ENCODE results near the gene NHLRC1.
A peak's percentile ranks its signal among the peaks of the same experiment; 100 is the strongest.

NHLRC1 gene

DNA sequence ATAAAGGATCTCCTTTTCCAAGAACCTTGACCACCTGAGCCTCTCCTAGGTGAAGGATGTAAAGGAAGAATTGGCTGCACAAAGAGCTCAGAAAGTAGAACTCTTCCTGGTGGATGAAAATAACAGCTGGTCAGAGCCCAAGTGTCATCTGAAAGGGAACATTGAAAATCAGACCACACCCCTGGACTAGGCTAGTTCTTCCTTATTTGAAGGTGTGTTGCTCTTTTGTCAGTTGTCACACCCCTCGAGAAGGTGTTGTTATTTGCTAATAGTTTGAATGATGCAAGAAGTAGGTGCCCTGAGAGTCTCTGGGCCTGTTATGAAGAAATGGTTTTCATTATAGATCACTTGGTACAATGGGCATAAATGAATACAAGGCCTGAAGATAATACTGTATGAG lies 31.1 kb downstream of the NHLRC1 start:
- Histone ChIP-seq H3K4me3 (ENCODE audit: low read length in 2 of 2) (no peak overlapping the region), H3K4me1 (ENCODE audit: control insufficient read depth in 2 of 2, insufficient read depth in 2 of 2, low read length in 2 of 2) (peaks cover 0 to 3% of the 10 kb centered on the region in 2 donors), H3K36me3 (ENCODE audit: control insufficient read depth in 2 of 2, insufficient read depth in 2 of 2, low read length in 2 of 2) (no peaks in the 10 kb centered on the region), H3K9me3 (ENCODE audit: control insufficient read depth in 2 of 2, low read length in 2 of 2) (no peaks in the 10 kb centered on the region), H3K9ac (ENCODE audit: low read depth in 1 of 2, low read length in 2 of 2) (no peak overlapping the region), H3K27me3 (ENCODE audit: control insufficient read depth in 2 of 2, insufficient read depth in 2 of 2, low read length in 2 of 2) (no peaks in the 10 kb centered on the region), H3K27ac (ENCODE audit: low read depth in 2 of 2, low read length in 2 of 2) (peak overlapping the region; percentile 38 to 55)

DNA sequence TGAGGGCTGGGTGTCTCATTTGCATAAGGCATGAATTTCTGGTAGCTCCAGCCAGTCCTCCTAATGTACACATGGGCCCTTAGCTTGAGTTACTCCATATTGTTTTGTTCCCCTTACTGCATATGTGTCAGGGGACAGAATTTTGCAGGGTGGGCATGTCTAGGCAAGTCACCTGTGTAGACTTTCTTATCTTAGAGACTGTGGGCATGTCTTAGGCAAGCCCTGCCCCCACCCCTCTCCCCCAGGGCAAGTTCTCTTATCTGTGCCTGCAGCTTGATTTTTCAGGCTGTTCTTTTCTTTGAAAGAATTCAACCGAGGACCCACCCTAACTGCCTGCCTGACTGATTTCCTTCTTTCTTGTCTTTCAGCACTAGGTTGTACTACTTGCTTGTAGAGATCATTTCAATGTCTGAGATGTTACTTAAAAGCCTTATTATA lies 32.1 kb downstream of the NHLRC1 start:
- Histone ChIP-seq H3K4me3 (ENCODE audit: low read length in 2 of 2) (no peak overlapping the region), H3K9ac (ENCODE audit: low read depth in 1 of 2, low read length in 2 of 2) (no peak overlapping the region), H3K36me3 (ENCODE audit: control insufficient read depth in 2 of 2, insufficient read depth in 2 of 2, low read length in 2 of 2) (no peaks in the 10 kb centered on the region), H3K4me1 (ENCODE audit: control insufficient read depth in 2 of 2, insufficient read depth in 2 of 2, low read length in 2 of 2) (peaks cover 0 to 3% of the 10 kb centered on the region in 2 donors), H3K27me3 (ENCODE audit: control insufficient read depth in 2 of 2, insufficient read depth in 2 of 2, low read length in 2 of 2) (no peaks in the 10 kb centered on the region), H3K9me3 (ENCODE audit: control insufficient read depth in 2 of 2, low read length in 2 of 2) (no peaks in the 10 kb centered on the region), H3K27ac (ENCODE audit: low read depth in 2 of 2, low read length in 2 of 2) (no peak overlapping the region)

DNA sequence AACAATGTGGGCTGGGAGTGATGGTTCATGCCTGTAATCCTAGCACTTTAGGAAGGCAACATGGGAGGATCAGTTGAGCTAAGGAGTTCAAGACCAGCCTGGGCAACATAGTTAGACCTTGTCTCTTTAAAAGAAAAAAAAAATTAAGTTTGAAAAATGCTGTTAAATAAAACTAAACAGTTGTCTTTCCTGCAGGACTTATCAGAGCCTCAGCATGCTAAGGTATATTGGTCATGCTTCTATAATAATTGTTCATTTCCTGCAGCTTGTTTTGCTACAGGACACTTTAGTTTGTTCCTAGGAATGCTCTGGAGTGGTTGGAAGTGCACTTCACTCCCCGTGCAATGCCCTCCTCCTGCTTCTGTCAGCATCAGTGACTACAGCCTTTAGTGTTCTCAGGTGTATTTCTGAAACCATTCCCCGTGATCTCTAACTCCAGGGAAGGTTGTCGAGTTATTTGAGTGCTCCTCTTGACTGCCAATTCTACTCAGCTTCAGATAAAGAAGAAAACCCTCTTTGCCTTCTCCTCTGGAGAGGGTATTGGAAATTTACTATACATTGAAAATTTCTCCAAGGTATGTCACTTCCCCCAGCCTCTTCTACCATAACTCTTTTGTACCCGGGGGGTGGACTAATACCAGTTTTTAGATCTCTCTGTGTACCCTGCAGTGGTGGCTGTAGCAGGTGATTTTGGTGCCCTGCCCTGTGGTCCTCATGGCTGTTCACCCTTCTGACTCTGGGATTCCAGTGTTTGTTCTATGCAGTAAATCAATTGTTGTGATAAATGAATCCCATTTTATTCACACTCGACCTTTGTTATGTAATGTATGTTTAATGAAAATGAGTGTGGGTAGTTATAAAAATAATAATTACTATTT lies 33.8 kb downstream of the NHLRC1 start:
- Histone ChIP-seq H3K4me1 (ENCODE audit: control insufficient read depth in 2 of 2, insufficient read depth in 2 of 2, low read length in 2 of 2) (peaks cover 0 to 3% of the 10 kb centered on the region in 2 donors), H3K9ac (ENCODE audit: low read depth in 1 of 2, low read length in 2 of 2) (no peak overlapping the region), H3K4me3 (ENCODE audit: low read length in 2 of 2) (no peak overlapping the region), H3K27me3 (ENCODE audit: control insufficient read depth in 2 of 2, insufficient read depth in 2 of 2, low read length in 2 of 2) (no peaks in the 10 kb centered on the region), H3K9me3 (ENCODE audit: control insufficient read depth in 2 of 2, low read length in 2 of 2) (no peaks in the 10 kb centered on the region), H3K36me3 (ENCODE audit: control insufficient read depth in 2 of 2, insufficient read depth in 2 of 2, low read length in 2 of 2) (no peaks in the 10 kb centered on the region), H3K27ac (ENCODE audit: low read depth in 2 of 2, low read length in 2 of 2) (no peak overlapping the region)

DNA sequence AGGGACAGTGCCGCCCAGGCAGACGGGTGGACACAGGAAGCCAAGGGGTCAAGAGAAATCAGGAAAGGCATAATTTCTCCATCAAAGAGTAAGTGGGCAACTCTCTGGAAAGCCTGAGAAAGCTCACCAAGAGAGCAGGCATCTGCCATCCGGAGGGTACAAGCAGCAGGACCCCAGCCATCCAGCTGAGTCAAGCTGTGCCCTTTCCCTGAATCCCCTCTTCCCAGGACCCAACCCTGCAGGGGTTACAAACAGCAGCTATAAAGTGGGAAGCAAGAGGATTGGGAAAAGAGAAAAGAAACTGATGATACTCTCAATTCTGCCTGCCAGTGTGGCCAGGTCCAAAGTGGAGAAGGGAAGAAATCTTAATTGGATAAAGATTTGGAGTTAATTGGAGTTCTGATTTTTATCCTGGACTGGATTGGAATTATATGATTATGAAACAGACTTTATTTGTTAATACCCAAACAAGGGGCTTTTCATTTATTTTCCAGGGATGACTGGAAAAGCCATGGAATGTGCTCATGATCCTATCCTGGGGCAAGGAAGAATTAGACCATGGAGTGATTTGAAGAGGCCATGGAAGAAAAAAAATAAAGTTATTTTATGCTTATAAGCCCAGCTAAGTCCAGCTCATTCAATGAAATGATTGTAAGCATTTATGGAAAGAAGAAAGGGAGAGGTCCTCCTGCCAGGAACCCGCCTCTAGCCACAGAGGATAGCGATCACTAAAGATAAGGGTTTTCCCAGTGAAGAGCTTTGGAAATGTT lies 34.9 kb downstream of the NHLRC1 start:
- H3K4me3 ChIP-seq (ENCODE audit: low read length in 2 of 2) = no peak overlapping the region
- H3K27ac ChIP-seq (ENCODE audit: low read depth in 2 of 2, low read length in 2 of 2) = no peak overlapping the region
- H3K9me3 ChIP-seq (ENCODE audit: control insufficient read depth in 2 of 2, low read length in 2 of 2) = no peaks in the 10 kb centered on the region
- no peaks in the 10 kb centered on the region for H3K36me3 ChIP-seq (ENCODE audit: control insufficient read depth in 2 of 2, insufficient read depth in 2 of 2, low read length in 2 of 2)
- H3K4me1 ChIP-seq (ENCODE audit: control insufficient read depth in 2 of 2, insufficient read depth in 2 of 2, low read length in 2 of 2) = peaks cover 0 to 3% of the 10 kb centered on the region in 2 donors
- no peak overlapping the region for H3K9ac ChIP-seq (ENCODE audit: low read depth in 1 of 2, low read length in 2 of 2)
- no peaks in the 10 kb centered on the region for H3K27me3 ChIP-seq (ENCODE audit: control insufficient read depth in 2 of 2, insufficient read depth in 2 of 2, low read length in 2 of 2)

DNA sequence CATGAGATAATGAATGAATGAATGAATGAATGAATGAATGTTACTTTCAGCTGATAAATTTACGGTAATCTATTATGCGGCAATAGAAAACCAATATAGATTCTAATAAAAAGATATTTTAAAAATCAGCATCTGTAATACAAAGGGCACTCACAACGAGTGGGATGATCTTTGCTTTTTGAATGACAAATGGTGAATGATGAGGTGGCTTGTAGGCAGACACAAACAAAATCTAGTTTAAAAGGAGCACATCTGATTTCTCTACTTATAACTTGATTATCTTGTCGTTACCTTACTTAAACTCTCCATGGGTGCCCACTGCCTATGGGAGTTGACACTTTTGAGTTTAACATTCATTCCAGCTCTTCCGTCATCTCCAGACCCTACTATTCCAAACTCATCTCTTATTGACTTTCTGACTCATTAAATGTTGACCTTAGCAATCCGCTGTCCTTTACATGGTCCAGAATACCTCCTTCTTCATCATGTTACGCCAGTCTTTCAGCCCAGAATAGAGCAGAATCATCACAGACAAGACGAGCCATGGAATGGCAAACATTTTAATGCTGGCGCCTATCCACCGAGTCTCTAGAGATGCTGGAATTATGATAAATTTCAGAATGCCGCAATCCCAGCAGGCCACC lies 41.3 kb downstream of the NHLRC1 start:
- Histone ChIP-seq H3K4me1 (ENCODE audit: control insufficient read depth in 2 of 2, insufficient read depth in 2 of 2, low read length in 2 of 2) (no peaks in the 10 kb centered on the region), H3K27me3 (ENCODE audit: control insufficient read depth in 2 of 2, insufficient read depth in 2 of 2, low read length in 2 of 2) (no peaks in the 10 kb centered on the region), H3K9ac (ENCODE audit: low read depth in 1 of 2, low read length in 2 of 2) (no peak overlapping the region), H3K9me3 (ENCODE audit: control insufficient read depth in 2 of 2, low read length in 2 of 2) (no peaks in the 10 kb centered on the region), H3K27ac (ENCODE audit: low read depth in 2 of 2, low read length in 2 of 2) (no peak overlapping the region), H3K4me3 (ENCODE audit: low read length in 2 of 2) (no peak overlapping the region), H3K36me3 (ENCODE audit: control insufficient read depth in 2 of 2, insufficient read depth in 2 of 2, low read length in 2 of 2) (no peaks in the 10 kb centered on the region)

DNA sequence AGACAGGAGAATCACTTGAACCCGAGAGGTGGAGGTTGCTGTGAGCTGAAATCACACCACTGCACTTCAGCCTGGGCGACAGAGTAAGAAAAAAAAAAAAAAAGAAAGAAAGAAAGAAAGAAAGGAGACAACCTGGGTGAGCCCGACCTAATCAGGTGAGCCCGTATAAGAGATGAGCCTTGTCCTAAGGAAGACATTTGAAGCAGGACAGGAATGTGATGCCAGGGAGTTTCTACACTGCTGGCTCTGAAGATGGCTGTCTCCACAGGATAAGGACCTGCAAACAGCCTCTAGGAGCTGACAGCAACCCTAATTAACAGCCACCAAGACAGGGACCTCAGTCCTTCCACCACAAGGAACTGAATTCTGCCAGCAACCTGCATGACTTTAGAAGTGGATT lies 41.9 kb downstream of the NHLRC1 start:
- no peaks in the 10 kb centered on the region for H3K4me1 ChIP-seq (ENCODE audit: control insufficient read depth in 2 of 2, insufficient read depth in 2 of 2, low read length in 2 of 2)
- no peaks in the 10 kb centered on the region for H3K36me3 ChIP-seq (ENCODE audit: control insufficient read depth in 2 of 2, insufficient read depth in 2 of 2, low read length in 2 of 2)
- H3K9ac ChIP-seq (ENCODE audit: low read depth in 1 of 2, low read length in 2 of 2) = no peak overlapping the region
- H3K4me3 ChIP-seq (ENCODE audit: low read length in 2 of 2) = no peak overlapping the region
- H3K9me3 ChIP-seq (ENCODE audit: control insufficient read depth in 2 of 2, low read length in 2 of 2) = no peaks in the 10 kb centered on the region
- H3K27ac ChIP-seq (ENCODE audit: low read depth in 2 of 2, low read length in 2 of 2) = no peak overlapping the region
- no peaks in the 10 kb centered on the region for H3K27me3 ChIP-seq (ENCODE audit: control insufficient read depth in 2 of 2, insufficient read depth in 2 of 2, low read length in 2 of 2)

DNA sequence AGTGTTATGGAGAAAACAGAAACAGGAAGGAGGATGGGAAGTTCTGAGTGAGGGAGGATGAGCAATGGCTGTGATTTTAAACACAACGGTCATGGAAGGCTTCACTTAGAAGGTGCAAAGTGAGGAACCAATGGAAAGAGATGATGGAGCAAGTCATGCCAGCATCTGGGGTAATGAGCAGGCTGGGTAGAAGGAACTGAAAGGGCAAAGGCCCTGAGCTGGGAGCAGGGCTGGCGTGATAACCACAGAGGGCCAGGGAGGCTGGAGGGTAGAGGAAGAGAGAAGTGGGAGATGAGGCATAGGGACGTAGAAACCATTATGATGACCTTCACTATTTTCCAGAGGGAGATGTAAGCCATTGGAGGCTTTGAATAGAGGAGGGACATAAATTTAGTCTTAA lies 43.6 kb downstream of the NHLRC1 start:
- Histone ChIP-seq H3K9ac (ENCODE audit: low read depth in 1 of 2, low read length in 2 of 2) (no peak overlapping the region), H3K36me3 (ENCODE audit: control insufficient read depth in 2 of 2, insufficient read depth in 2 of 2, low read length in 2 of 2) (no peaks in the 10 kb centered on the region), H3K27ac (ENCODE audit: low read depth in 2 of 2, low read length in 2 of 2) (no peak overlapping the region), H3K4me1 (ENCODE audit: control insufficient read depth in 2 of 2, insufficient read depth in 2 of 2, low read length in 2 of 2) (no peaks in the 10 kb centered on the region), H3K4me3 (ENCODE audit: low read length in 2 of 2) (no peak overlapping the region), H3K27me3 (ENCODE audit: control insufficient read depth in 2 of 2, insufficient read depth in 2 of 2, low read length in 2 of 2) (no peaks in the 10 kb centered on the region), H3K9me3 (ENCODE audit: control insufficient read depth in 2 of 2, low read length in 2 of 2) (no peaks in the 10 kb centered on the region)

DNA sequence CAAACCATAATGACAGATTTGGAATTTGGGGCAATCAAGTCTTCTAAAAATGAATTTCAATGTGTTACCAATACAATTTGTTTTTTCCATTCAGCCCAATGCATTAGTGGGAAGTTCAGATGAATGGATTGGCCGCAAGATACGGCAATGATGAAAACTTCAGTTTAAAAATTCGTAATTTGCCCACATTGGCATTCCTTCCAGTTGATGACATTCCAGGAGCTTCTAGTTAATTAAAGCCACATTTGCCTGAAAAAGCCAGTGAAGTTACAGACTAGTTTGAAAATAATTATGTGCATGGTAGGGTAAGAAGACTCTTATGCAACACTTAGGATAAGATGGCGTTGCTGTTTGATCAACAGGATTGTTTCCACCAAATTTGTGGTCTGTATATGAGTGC lies 46.2 kb downstream of the NHLRC1 start:
- Histone ChIP-seq H3K27me3 (ENCODE audit: control insufficient read depth in 2 of 2, insufficient read depth in 2 of 2, low read length in 2 of 2) (no peaks in the 10 kb centered on the region), H3K4me3 (ENCODE audit: low read length in 2 of 2) (no peak overlapping the region), H3K9ac (ENCODE audit: low read depth in 1 of 2, low read length in 2 of 2) (no peak overlapping the region), H3K4me1 (ENCODE audit: control insufficient read depth in 2 of 2, insufficient read depth in 2 of 2, low read length in 2 of 2) (no peaks in the 10 kb centered on the region), H3K9me3 (ENCODE audit: control insufficient read depth in 2 of 2, low read length in 2 of 2) (no peaks in the 10 kb centered on the region), H3K27ac (ENCODE audit: low read depth in 2 of 2, low read length in 2 of 2) (no peak overlapping the region), H3K36me3 (ENCODE audit: control insufficient read depth in 2 of 2, insufficient read depth in 2 of 2, low read length in 2 of 2) (no peaks in the 10 kb centered on the region)

DNA sequence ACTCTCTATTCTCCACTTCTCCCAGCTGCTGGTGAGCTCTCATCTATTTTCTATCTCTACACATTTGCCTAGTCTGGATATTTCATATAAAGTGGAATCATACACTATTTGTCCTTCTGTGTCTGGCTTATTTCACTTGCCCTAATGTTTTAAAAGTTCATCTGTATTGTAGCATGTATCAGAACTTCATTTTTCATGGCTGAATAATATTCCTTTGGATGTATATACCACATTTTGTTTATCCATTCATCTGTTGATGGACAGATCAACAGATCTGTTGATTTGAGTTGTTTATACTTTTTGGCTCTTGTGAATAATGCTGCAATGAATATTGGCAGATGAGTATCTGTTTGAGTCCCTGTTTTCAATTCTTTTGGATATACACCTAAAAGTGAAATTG lies 49.6 kb downstream of the NHLRC1 start:
- Histone ChIP-seq H3K27me3 (ENCODE audit: control insufficient read depth in 2 of 2, insufficient read depth in 2 of 2, low read length in 2 of 2) (no peaks in the 10 kb centered on the region), H3K36me3 (ENCODE audit: control insufficient read depth in 2 of 2, insufficient read depth in 2 of 2, low read length in 2 of 2) (no peaks in the 10 kb centered on the region), H3K4me1 (ENCODE audit: control insufficient read depth in 2 of 2, insufficient read depth in 2 of 2, low read length in 2 of 2) (no peaks in the 10 kb centered on the region), H3K9ac (ENCODE audit: low read depth in 1 of 2, low read length in 2 of 2) (no peak overlapping the region), H3K9me3 (ENCODE audit: control insufficient read depth in 2 of 2, low read length in 2 of 2) (no peaks in the 10 kb centered on the region), H3K4me3 (ENCODE audit: low read length in 2 of 2) (no peak overlapping the region), H3K27ac (ENCODE audit: low read depth in 2 of 2, low read length in 2 of 2) (no peak overlapping the region)

DNA sequence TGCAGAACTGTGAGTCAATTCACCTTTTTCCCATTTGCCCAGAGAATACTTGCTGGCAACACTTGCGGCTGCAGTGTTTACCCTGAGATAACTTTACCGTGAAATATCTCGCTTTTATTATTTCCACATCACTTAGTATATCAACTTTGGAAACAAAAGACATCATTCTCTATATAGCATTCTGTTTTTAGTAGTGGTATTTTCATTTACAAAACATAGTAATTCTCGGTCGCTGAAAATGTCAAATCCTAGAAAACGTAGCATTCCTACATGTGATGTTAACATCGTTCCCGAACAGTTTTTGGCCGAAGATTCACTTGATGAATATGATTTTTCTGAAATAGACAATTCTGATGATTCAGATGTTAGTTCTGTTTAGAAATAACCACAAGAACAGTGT lies 52.0 kb downstream of the NHLRC1 start:
- H3K4me1 ChIP-seq (ENCODE audit: control insufficient read depth in 2 of 2, insufficient read depth in 2 of 2, low read length in 2 of 2) = no peaks in the 10 kb centered on the region
- H3K9ac ChIP-seq (ENCODE audit: low read depth in 1 of 2, low read length in 2 of 2) = no peak overlapping the region
- no peaks in the 10 kb centered on the region for H3K9me3 ChIP-seq (ENCODE audit: control insufficient read depth in 2 of 2, low read length in 2 of 2)
- no peaks in the 10 kb centered on the region for H3K36me3 ChIP-seq (ENCODE audit: control insufficient read depth in 2 of 2, insufficient read depth in 2 of 2, low read length in 2 of 2)
- H3K27ac ChIP-seq (ENCODE audit: low read depth in 2 of 2, low read length in 2 of 2) = no peak overlapping the region
- H3K27me3 ChIP-seq (ENCODE audit: control insufficient read depth in 2 of 2, insufficient read depth in 2 of 2, low read length in 2 of 2) = no peaks in the 10 kb centered on the region
- H3K4me3 ChIP-seq (ENCODE audit: low read length in 2 of 2) = no peak overlapping the region
